Activated T-helper 2 cell treated with anti-CD3 and anti-CD28 coated beads, Interferon-gamma antibody, Interleukin-2, Interleukin-4, amounts not matched to agents 10 μg/mL and 5 μg/mL and 100 μg/mL, durations not matched to agents 14 hours and 24 hours and 36 hours (primary cell): ENCODE data around the gene ZNF750. TPM values are rescaled to one million over a fixed set of nuclear protein-coding genes. Genes with fewer than 3 reads are reported as not detected.

ENCODE experiments used
- DNase-seq: peaks from one replicate; pipeline ENCODE4 v3.0.0; 2021; ENCODE audit warnings: low spot score
- H3K27ac Mint-ChIP-seq: one replicate; pipeline ENCODE4 v1.8.0; 2021; ENCODE audit warnings: mixed read lengths
- H3K27me3 Mint-ChIP-seq: one replicate; pipeline ENCODE4 v1.8.0; 2021; ENCODE audit warnings: low read depth, mixed read lengths
- H3K36me3 Mint-ChIP-seq: one replicate; pipeline ENCODE4 v1.8.0; 2021; ENCODE audit warnings: low read depth, mixed read lengths
- H3K4me1 Mint-ChIP-seq: one replicate; pipeline ENCODE4 v1.8.0; 2021; ENCODE audit warnings: low read depth, mixed read lengths
- H3K4me3 Mint-ChIP-seq: one replicate; pipeline ENCODE4 v1.8.0; 2021; ENCODE audit warnings: low read depth, mild to moderate bottlenecking, moderate library complexity, mixed read lengths
- H3K9me3 Mint-ChIP-seq: one replicate; pipeline ENCODE4 v1.8.0; 2021; ENCODE audit warnings: mixed read lengths
- intact Hi-C: fragments of 100-400 bp; cut with micrococcal nuclease; formaldehyde crosslinking; loops from one replicate; pipeline ENCODE4 v1.15.1; 2023
- total RNA-seq: library from RNA; stranded (reverse); gene quantifications from 2 replicates; pipeline ENCODE4 v1.2.3, GENCODE V29; 2022

Gene ZNF750
- total RNA-seq, 1 donor from 2014 or later = not detected

DNA sequence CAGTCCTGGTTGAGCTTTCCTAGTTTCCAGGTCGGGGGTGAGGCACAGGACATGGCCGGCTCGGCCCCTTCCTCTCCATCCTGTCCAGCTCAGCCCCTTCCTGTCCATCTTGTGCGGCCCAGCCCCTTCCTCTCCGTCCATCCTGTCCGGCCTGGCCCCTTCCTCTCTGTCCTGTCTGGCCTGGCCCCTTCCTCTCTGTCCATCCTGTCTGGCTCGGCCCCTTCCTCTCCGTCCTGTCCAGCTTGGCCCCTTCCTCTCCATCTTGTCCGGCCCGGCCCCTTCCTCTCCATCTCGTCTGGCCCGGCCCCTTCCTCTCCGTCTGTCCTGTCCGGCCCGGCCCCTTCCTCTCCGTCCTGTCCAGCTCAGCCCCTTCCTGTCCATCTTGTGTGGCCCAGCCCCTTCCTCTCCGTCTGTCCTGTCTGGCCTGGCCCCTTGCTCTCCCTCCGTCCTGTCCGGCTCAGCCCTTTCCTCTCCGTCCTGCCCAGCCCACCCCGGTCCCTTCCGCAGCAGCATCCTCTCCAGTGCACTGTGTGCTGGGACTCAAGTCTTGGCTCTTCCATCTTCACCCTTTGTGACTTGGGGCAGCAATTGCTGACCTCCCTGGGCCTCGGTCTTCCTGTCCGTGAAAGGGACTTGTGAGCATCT is 5.5 kb upstream of the ZNF750 start:
- H3K9me3 Mint-ChIP-seq = no peaks in the 10 kb centered on the region
- no peak overlapping the region for H3K27ac Mint-ChIP-seq
- H3K4me3 Mint-ChIP-seq = no peak overlapping the region
- DNase-seq = no peak
- intact Hi-C loops = loop anchor here (10.0 kb wide), 1 partner anchor 60 kb away; no protein-coding TSS in a partner anchor
- peaks cover 11% of the 10 kb centered on the region for H3K36me3 Mint-ChIP-seq
- no peaks in the 10 kb centered on the region for H3K27me3 Mint-ChIP-seq
- H3K4me1 Mint-ChIP-seq = peaks cover 12% of the 10 kb centered on the region

DNA sequence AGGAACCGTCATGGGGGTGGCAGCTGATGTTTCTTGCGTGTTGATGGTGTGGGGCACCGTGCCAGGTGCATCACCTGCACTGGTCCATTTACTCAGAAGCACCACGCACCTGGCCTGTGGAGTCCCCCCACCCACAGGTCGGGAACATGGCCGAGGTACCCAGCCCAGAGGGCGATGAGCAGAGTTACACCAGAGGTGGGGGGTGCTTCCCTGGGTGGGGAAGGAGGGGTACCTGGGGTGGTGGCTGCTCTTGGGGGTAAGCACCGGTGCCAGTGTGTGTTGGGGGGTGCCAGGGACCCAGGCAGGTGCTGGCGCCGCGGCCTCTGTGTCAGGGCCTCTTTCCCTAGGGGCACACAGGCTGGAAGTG is 5.0 kb upstream of the ZNF750 start:
- H3K4me1 Mint-ChIP-seq = peaks cover 12% of the 10 kb centered on the region
- intact Hi-C loops = loop anchor here (10.0 kb wide), 1 partner anchor 60 kb away; no protein-coding TSS in a partner anchor
- peaks cover 11% of the 10 kb centered on the region for H3K36me3 Mint-ChIP-seq
- DNase-seq = no peak
- no peaks in the 10 kb centered on the region for H3K9me3 Mint-ChIP-seq
- H3K4me3 Mint-ChIP-seq = no peak overlapping the region
- H3K27me3 Mint-ChIP-seq = no peaks in the 10 kb centered on the region
- no peak overlapping the region for H3K27ac Mint-ChIP-seq

DNA sequence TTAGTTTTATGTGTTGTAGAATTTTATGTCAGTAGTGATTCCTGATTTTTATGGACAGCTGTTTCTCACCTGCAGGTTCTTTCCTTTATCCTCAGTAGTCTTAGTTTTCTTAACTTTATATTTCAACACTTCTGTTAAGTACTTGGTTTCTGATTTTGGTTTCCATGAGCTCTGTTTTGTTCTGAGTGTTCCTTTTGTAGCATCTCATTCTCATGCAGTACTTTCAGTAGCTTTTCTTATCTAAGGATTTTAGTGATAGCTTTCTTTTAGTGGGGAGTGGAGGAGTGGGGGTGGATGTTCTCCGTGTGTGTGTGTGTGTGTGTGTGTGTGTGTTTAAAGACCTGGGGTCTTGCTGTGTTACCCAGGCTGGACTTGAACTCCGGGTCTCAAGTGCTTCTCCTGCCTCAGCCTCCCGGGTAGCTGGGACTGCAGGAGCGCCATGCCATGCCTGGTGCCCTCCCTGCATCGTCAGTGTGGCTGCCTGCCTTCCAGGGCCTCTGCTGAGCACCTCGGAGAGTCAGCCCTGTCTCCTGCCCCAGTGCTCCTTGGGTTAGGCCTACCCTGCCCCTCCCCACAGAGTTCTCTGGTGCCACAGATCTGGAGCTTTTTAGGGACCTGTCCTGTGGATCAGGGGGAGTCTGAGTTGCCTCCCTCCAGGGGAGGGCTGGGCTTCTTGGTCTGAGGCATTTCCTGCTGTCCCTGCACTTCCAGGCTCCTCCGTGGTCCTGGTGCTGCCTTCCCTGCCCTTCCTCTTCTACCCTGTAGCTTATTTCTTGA is 4.3 kb upstream of the ZNF750 start:
- Mint-ChIP-seq H3K9me3 (no peaks in the 10 kb centered on the region), H3K27ac (peak overlapping the region; percentile 4), H3K4me1 (peaks cover 8% of the 10 kb centered on the region), H3K27me3 (no peaks in the 10 kb centered on the region), H3K36me3 (peaks cover 7% of the 10 kb centered on the region), H3K4me3 (no peak overlapping the region)
- intact Hi-C loops = loop anchor here (10.0 kb wide), 1 partner anchor 61 kb away; no protein-coding TSS in a partner anchor
- no peak for DNase-seq

DNA sequence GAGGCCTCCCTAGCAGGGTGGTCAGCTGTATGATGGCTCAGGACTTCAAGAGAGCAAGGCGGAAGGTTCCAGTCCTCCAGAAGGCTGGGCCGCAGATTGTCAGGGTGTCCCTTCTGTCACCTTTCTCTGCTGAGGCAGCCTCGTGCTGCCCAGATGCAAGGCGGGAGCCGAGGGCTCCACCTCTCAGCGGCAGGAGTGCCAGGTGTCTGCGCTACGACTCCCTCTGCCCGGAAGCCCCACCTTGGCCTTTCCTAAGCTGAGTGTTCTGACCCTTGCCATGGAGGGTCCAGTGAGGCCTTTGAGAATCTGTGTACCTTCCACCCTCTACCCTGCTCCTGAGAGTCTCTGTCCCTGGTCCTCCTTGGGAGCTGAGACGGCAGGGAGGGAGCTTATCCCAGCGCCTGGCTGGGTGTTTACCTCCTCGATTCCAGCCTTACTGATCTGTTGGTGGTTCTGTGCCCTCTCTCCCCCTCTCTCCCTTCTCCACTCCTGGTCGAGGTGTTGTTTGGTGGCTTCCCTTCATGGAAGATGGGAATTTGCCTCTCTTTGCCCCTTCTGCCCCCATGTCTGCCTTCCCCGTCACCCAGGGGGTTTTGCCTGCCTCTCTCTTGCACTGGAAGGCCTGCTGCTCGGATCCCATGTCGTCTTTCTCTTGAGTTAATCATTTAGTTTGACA is 2.2 kb upstream of the ZNF750 start:
- Mint-ChIP-seq H3K27me3 (no peaks in the 10 kb centered on the region), H3K4me3 (no peak overlapping the region), H3K36me3 (peaks cover 3% of the 10 kb centered on the region), H3K9me3 (no peaks in the 10 kb centered on the region), H3K4me1 (peaks cover 5% of the 10 kb centered on the region), H3K27ac (no peak overlapping the region)
- intact Hi-C loops = loop anchor here (10.0 kb wide), 1 partner anchor 63 kb away; no protein-coding TSS in a partner anchor
- DNase-seq = no peak

DNA sequence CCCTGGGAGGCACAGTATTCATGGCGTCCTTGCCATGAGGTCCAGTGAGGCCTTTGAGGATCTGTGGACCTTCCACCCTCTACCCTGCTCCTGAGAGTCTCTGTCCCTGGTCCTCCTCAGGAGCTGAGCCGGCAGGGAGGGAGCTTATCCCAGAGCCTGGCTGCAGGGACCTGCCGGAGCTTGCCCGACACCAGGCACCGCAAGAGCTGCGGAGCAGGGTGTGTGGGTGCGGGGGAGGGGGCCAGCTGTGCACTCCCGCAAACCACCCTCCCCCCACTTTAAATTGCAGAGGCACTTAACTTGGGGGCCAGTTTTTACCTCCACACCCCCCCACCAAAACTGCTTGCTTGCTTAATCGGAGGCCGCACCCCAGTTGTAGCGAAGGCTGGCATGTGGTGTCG is 609 bp upstream of the ZNF750 start:
- peaks cover under 1% of the 10 kb centered on the region for H3K36me3 Mint-ChIP-seq
- intact Hi-C loops = loop anchor here (10.0 kb wide), 1 partner anchor 64 kb away; no protein-coding TSS in a partner anchor
- H3K4me1 Mint-ChIP-seq = peaks cover 5% of the 10 kb centered on the region
- H3K9me3 Mint-ChIP-seq = no peaks in the 10 kb centered on the region
- no peak for DNase-seq
- no peaks in the 10 kb centered on the region for H3K27me3 Mint-ChIP-seq
- H3K4me3 Mint-ChIP-seq = no peak overlapping the region
- H3K27ac Mint-ChIP-seq = no peak overlapping the region

DNA sequence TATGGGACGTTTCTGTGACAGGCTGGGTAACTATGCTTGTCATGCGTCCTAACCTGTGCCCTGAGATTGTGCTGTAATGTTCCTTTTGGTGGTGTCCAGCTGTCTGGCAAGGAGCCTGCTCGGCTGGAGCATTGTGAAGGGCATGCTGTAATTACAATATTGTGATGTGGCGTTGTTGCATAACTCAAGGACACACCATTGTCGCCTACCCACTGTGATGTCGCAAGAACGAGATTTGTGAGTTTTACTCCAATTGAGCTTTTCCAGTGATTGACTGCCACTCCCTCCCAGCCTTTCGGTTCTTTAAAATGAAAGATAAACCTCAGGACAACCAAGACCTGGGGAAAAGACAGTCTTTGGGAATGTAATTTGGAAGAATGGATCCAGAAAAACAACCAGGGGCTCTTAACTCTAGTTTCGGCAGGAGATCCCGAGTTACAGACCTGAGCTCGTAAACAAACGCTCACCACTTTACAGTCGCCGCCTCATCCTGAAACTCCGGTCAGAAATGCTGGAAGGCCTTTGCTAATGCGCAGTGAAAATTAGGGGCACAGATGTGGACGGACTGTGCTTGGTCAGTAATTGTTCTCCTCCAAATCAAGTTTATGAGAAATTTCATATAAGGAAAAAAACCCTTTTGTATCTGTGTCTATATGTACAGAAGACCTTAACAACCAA is 1.3 kb downstream of the ZNF750 start:
- Mint-ChIP-seq H3K4me3 (no peak overlapping the region), H3K27ac (no peak overlapping the region), H3K9me3 (no peaks in the 10 kb centered on the region), H3K27me3 (no peaks in the 10 kb centered on the region), H3K36me3 (no peaks in the 10 kb centered on the region), H3K4me1 (peaks cover under 1% of the 10 kb centered on the region)
- intact Hi-C loops = no loop called here
- no peak for DNase-seq

DNA sequence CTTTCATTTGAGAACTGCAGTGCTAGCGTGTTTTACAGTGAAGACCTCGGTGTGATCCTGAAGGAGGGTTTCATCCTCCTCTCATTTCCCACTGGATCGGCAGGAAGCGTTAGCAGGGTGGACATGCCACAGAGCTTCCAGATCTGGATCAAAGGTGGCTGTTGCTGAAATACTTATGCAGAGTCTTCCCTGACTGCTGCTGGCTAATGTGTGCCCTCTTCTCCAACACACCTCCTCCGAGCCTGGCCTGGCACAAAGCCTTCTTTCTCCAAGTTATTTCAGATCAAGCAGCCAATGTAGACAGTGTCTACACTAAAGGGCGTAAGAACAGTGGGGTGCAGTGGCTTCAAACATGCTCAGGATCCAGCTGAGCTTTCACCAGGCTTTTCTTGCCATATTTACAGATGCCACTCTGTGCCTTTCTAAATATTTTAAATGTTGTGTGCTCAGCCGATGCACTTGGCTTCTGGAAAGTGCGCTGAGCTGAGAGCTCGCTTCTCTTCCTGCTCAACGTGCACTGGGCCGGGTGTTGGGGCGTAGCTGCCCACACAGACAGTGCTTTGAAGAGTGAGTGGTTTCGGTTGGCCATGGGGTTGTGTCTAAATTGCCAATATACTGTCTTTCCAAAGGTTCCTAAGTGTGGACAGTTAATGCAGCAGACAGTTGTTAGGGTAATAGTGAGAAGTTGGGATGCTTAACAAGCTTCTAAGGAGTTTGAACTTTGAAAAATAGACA is 2.1 kb downstream of the ZNF750 start:
- H3K9me3 Mint-ChIP-seq = no peaks in the 10 kb centered on the region

DNA sequence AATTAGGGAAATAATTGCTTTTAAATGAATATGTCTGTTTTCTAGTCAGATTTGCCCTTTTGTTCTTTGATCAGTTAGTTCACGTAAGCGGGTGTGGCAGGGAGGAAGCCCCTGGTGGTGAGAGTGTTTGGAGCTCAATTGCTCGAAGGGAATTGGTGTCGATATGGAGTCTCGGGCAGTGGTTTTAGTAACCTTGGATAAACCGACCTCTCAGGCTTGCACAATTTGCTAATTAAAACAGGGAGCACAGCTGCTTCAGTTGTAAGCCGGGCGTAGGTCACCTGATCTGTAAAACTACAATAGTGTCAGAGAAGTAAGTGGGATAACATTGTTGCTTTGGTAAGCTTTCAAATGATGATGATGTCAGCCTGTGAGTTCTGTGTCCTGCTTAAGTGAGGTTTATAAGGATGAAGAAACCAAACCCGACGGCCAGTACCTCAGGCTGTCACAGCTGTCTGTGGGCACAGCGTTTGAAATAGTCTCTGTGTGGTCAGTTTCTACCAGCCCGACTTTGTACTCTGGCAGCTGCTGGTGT is 2.9 kb downstream of the ZNF750 start:
- no peak overlapping the region for H3K4me3 Mint-ChIP-seq
- DNase-seq = no peak
- no peaks in the 10 kb centered on the region for H3K4me1 Mint-ChIP-seq
- no peak overlapping the region for H3K27ac Mint-ChIP-seq
- no peaks in the 10 kb centered on the region for H3K36me3 Mint-ChIP-seq
- intact Hi-C loops = no loop called here
- H3K27me3 Mint-ChIP-seq = no peaks in the 10 kb centered on the region
- no peaks in the 10 kb centered on the region for H3K9me3 Mint-ChIP-seq

More for the DNA sequence above, 2.1 kb downstream of the ZNF750 start:
- Mint-ChIP-seq H3K27ac (no peak overlapping the region), H3K27me3 (no peaks in the 10 kb centered on the region), H3K4me1 (no peaks in the 10 kb centered on the region), H3K36me3 (no peaks in the 10 kb centered on the region), H3K4me3 (no peak overlapping the region)
- DNase-seq = no peak
- intact Hi-C loops = no loop called here

DNA sequence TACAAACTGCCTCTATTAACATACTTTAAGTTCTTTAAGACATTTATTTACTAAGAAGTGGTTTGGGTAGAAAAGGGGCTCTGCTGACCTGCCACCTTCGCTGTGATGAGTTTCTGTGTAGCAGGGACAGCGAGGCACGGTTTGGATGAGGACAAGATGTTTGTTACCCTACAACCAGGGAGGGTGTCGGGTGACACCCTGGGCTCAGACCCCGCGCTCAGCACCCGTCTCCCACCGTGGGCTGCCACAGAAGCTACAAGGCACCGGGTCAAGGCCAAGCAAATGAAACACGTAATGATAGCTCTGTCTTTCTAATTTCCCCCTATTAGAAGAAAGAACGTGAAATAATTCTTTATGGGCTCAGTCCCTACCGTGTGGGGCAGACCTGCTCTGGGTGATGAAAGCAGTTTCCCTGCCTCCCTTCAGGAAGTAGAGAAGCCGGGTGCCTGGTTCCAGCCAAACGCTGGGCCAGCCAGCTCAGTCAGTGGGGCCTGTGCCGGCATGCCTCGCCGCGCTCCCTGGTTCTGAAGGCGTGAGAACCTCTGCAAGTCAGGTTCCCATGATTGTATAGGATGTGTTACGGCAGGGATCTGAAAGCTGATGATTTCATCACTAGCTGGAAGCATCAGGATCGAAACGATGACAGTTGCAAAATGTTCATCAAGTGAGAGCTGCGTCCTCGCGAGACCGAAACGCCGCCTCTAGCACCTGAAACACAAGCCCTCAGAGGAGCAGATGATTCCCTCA is 3.9 kb downstream of the ZNF750 start:
- H3K9me3 Mint-ChIP-seq = no peaks in the 10 kb centered on the region
- no peaks in the 10 kb centered on the region for H3K27me3 Mint-ChIP-seq
- H3K4me1 Mint-ChIP-seq = no peaks in the 10 kb centered on the region
- no peak for DNase-seq
- H3K27ac Mint-ChIP-seq = no peak overlapping the region
- H3K36me3 Mint-ChIP-seq = no peaks in the 10 kb centered on the region
- H3K4me3 Mint-ChIP-seq = no peak overlapping the region
- intact Hi-C loops = no loop called here

DNA sequence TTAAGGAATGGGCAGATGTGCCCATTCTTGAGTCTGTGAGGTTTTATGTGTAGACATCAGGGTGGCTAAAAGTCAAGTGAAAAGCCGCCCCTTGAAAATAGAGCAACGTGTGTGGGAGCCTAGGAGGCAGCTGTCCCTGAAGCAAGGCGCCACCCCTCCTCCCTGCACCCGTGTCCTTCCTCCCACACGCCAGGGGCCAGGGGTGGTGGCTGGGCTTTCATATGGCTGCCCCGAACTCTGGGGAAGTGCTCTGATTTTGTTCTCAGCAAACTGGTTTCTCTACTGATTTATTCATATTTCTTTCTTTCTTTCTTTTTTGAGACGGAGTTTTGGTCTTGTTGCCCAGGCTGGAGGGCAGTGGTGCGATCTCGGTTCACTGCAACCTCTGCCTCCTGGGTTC is 4.7 kb downstream of the ZNF750 start:
- H3K36me3 Mint-ChIP-seq = no peaks in the 10 kb centered on the region
- no peak for DNase-seq
- H3K27ac Mint-ChIP-seq = no peak overlapping the region
- no peaks in the 10 kb centered on the region for H3K4me1 Mint-ChIP-seq
- no peaks in the 10 kb centered on the region for H3K27me3 Mint-ChIP-seq
- H3K9me3 Mint-ChIP-seq = no peaks in the 10 kb centered on the region
- H3K4me3 Mint-ChIP-seq = no peak overlapping the region
- intact Hi-C loops = no loop called here

DNA sequence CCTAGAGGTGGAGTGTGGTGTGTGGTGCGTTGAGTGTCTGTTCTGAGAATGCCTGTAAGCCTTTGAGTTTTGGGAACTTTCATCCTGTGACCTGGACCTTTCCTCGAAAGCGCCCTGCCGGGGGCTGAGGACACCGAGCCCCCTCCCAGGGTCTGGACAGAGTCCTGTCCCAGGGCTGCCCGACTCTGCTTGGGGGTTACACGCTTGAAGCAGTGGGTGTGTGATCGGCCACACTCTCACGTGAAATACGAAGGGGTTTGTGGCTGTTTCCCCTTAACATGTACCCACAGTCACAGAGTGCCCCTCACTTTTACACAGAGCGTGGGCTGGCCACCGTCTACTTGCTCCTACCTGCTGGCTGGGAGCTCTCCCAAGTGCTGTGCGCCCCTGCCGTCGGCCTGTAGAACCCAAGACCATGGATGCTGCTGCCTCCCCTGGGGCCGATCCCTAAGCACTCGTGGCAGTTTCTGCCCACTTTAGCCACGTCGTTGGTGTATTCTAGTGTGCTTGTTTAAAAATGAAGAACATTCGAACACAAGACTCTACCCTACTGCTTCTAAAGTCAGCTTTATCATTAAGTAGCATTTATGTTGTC is 6.8 kb downstream of the ZNF750 start:
- Mint-ChIP-seq H3K36me3 (peaks cover 14% of the 10 kb centered on the region), H3K9me3 (no peaks in the 10 kb centered on the region), H3K4me3 (no peak overlapping the region), H3K27me3 (no peaks in the 10 kb centered on the region), H3K4me1 (no peaks in the 10 kb centered on the region), H3K27ac (no peak overlapping the region)
- no peak for DNase-seq
- intact Hi-C loops = no loop called here
